Right renal pelvis (tissue), 4 donors: ENCODE data around the gene PPEF2. TPM values are rescaled to one million over a fixed set of nuclear protein-coding genes. Genes with fewer than 3 reads are reported as not detected.
"Not testable (repeated sequence)": the region's sequence is repeated elsewhere in the genome, so short reads cannot be mapped to it uniquely, and the experiment has no call there.

Experiments
- DNase-seq, 4 donors: peaks; one replicate each; pipeline ENCODE4 v3.0.0-alpha.2; 2013; ENCODE audit warnings: low read depth in 4 of 4, low spot score in 3 of 4, missing footprints in 1 of 4
- polyA plus RNA-seq, 4 donors: library from polyadenylated mRNA; unstranded; fragments of 120-200 nt; gene quantifications; one replicate each; pipeline ENCODE4 v1.2.1, GENCODE V29; 2013; ENCODE audit not compliant: insufficient read length in 4 of 4

The PPEF2 gene
- under 1 TPM in 1 of 4 donors, not detected in 3; 0.30 TPM for polyA plus RNA-seq

GRCh38 chr4:75902352-75902751 lies at the start of gene PPEF2:
Gene PPEF2 (minus strand): TSS chr4:75902452. CDS start chr4:75896325, 6,127 bp downstream.
- DNase-seq, result no peak

GRCh38 chr4:75950213-75950815 lies 48.1 kb upstream of the PPEF2 start:
- no peak for DNase-seq

GRCh38 chr4:75948822-75949444 lies 46.7 kb upstream of the PPEF2 start:
- DNase-seq, result no peak

GRCh38 chr4:75940692-75941253 lies 38.5 kb upstream of the PPEF2 start, which contains the start of gene NAAA:
Gene NAAA (minus strand): TSS chr4:75941013. CDS start chr4:75940949, 64 bp downstream.
- DNase-seq, result peak in 2 of 4 donors; percentile 15 to 22

- peak in 3 of 4 donors; percentile 27 to 45 (median 35) for DNase-seq
Measured at GRCh38 chr4:75939890-75940691, 37.8 kb upstream of the PPEF2 start.

GRCh38 chr4:75935628-75936027 lies 33.4 kb upstream of the PPEF2 start:
- no peak for DNase-seq

- DNase-seq, result no peak
Measured at GRCh38 chr4:75930152-75930551, 27.9 kb upstream of the PPEF2 start.

GRCh38 chr4:75924916-75925315 lies 22.7 kb upstream of the PPEF2 start:
- DNase-seq, result not testable (repeated sequence)

- DNase-seq, result no peak
Measured at GRCh38 chr4:75924309-75924827, 22.1 kb upstream of the PPEF2 start.

GRCh38 chr4:75922588-75922987 lies 20.3 kb upstream of the PPEF2 start:
- no peak for DNase-seq

- no peak for DNase-seq
Measured at GRCh38 chr4:75921910-75922309, 19.7 kb upstream of the PPEF2 start.

- DNase-seq, result no peak
Measured at GRCh38 chr4:75920327-75920726, 18.1 kb upstream of the PPEF2 start.

- DNase-seq, result no peak
Measured at GRCh38 chr4:75919920-75920319, 17.7 kb upstream of the PPEF2 start.

GRCh38 chr4:75916091-75916661 lies 13.9 kb upstream of the PPEF2 start:
- peak in 3 of 4 donors; percentile 28 to 53 (median 43) for DNase-seq

- DNase-seq, result no peak
Measured at GRCh38 chr4:75912968-75913367, 10.7 kb upstream of the PPEF2 start.

GRCh38 chr4:75910831-75911230 lies 8.6 kb upstream of the PPEF2 start:
- not testable (repeated sequence) for DNase-seq

- DNase-seq, result no peak
Measured at GRCh38 chr4:75909405-75909804, 7.2 kb upstream of the PPEF2 start.

- no peak for DNase-seq
Measured at GRCh38 chr4:75908555-75908954, 6.3 kb upstream of the PPEF2 start.

- DNase-seq, result no peak
Measured at GRCh38 chr4:75907966-75908365, 5.7 kb upstream of the PPEF2 start.

- DNase-seq, result no peak
Measured at GRCh38 chr4:75904076-75904475, 1.8 kb upstream of the PPEF2 start.
